ENCODE measurements around the gene RPS6KA4.

RPS6KA4 gene

GRCh38 chr11:64419818-64420485 lies 61.0 kb downstream of the RPS6KA4 start:
- H3K9me3 ChIP-seq (ENCODE audit: control insufficient read depth, insufficient read depth, low read length): no peaks in the 10 kb centered on the region
- WGBS (ENCODE audit: insufficient coverage, insufficient read length): no CpG with 5 or more reads among the region's 8 CpGs
- no peaks in the 10 kb centered on the region for H3K36me3 ChIP-seq (ENCODE audit: control insufficient read depth, insufficient read depth, low read length)
- H3K27me3 ChIP-seq (ENCODE audit: control insufficient read depth, insufficient read depth, low read length): no peaks in the 10 kb centered on the region
- peaks cover 1% of the 10 kb centered on the region; the same call in 1 of the 2 replicates for H3K4me1 ChIP-seq (ENCODE audit: control insufficient read depth, insufficient read depth, low read length)
- no peak overlapping the region for H3K27ac ChIP-seq (ENCODE audit: low read length)
- no peak for DNase-seq (ENCODE audit: low read depth, low spot score)
- H3K4me3 ChIP-seq (ENCODE audit: low read length): no peak overlapping the region
